Endothelial cell of umbilical vein (primary cell): ENCODE data around the gene KDM3B. TPM values are rescaled to one million over a fixed set of nuclear protein-coding genes. Genes with fewer than 3 reads are reported as not detected.

Source experiments
- BruUV-seq: library from RNA; stranded (reverse); fragments of 400-500 nt; replicated peaks from 2 replicates; lab custom pipeline; 2021; lab: Mats Ljungman, UMichigan
- CTCF ChIA-PET: fragments of 300-600, 350-600 bp; sonication (Branson Sonifier 250); formaldehyde crosslinking; loops from one replicate; lab custom pipeline; 2021; ENCODE audit warnings: antibody characterized with exemption, inconsistent platforms; lab: Charles Lee
- POLR2A ChIA-PET: fragments of 300-600, 350-600 bp; sonication (Branson Sonifier 250); formaldehyde crosslinking; loops from one replicate; lab custom pipeline; 2021; ENCODE audit warnings: antibody characterized with exemption, inconsistent platforms; lab: Charles Lee
- DNase-seq: peaks from one replicate; pipeline ENCODE4 v3.0.0-alpha.2; 2011; ENCODE audit warnings: low read depth, low spot score
- FAIRE-seq: peaks from 2 replicates; lab custom pipeline; 2011; peaks lifted over from hg19 to GRCh38; lab: Jason Lieb, UNC
- H2AFZ ChIP-seq: 2 replicates; pipeline ENCODE4 v1.6.0; 2012; ENCODE audit warnings: low read depth, low read length, control low read depth, inconsistent platforms
- H3K27ac ChIP-seq: 2 replicates; pipeline ENCODE4 v1.5.1; 2011; ENCODE audit warnings: low read depth, mild to moderate bottlenecking, control low read depth, low read length, moderate library complexity; ENCODE audit not compliant: insufficient read depth
- H3K27me3 ChIP-seq, 2 experiments: 2 replicates each; pipeline versions ENCODE4 v1.6.0 to v1.6.1; 2011; ENCODE audit warnings: low read length in 2 of 2, mixed read lengths in 1 of 2; ENCODE audit not compliant: control insufficient read depth in 2 of 2, insufficient read depth in 2 of 2
- H3K36me3 ChIP-seq, 2 experiments: 2 replicates in 1 of 2; 3 replicates in 1 of 2; pipeline ENCODE4 v1.5.1; 2011; ENCODE audit warnings: low read length in 2 of 2, mild to moderate bottlenecking in 1 of 2, moderate library complexity in 1 of 2; ENCODE audit not compliant: control insufficient read depth in 2 of 2, insufficient read depth in 2 of 2; ENCODE audit errors: extremely low read depth in 1 of 2
- H3K4me1 ChIP-seq: 3 replicates; pipeline ENCODE4 v1.5.1; 2011; ENCODE audit warnings: mild to moderate bottlenecking, low read length; ENCODE audit not compliant: control insufficient read depth, insufficient read depth; ENCODE audit errors: extremely low read depth
- H3K4me2 ChIP-seq: 2 replicates; pipeline ENCODE4 v1.6.1; 2011; ENCODE audit warnings: low read length, control low read depth, mixed read lengths; ENCODE audit not compliant: insufficient read depth
- H3K4me3 ChIP-seq, 3 experiments: fragments of 200-600 bp in 1 of 3; sonication (generic), shearing (Covaris generic) in 1 of 3; replicated peaks in 1 of 3; 2 replicates each; pipeline ENCODE4 v1.5.1; 2011 to 2016; ENCODE audit warnings: control low read depth in 3 of 3, low read length in 3 of 3, mild to moderate bottlenecking in 2 of 3, inconsistent platforms in 1 of 3, low read depth in 1 of 3, moderate library complexity in 1 of 3; ENCODE audit not compliant: insufficient read depth in 1 of 3
- H3K79me2 ChIP-seq: 2 replicates; pipeline ENCODE4 v1.6.0; 2012; ENCODE audit warnings: low read length, inconsistent platforms; ENCODE audit not compliant: control insufficient read depth, insufficient read depth
- H3K9ac ChIP-seq: replicated peaks from 2 replicates; pipeline ENCODE3; 2011; ENCODE audit warnings: low read length, control low read depth; ENCODE audit not compliant: insufficient read depth; ENCODE audit errors: extremely low read depth
- H3K9me1 ChIP-seq: replicated peaks from 3 replicates; pipeline ENCODE4 v1.6.0; 2011; ENCODE audit warnings: mild to moderate bottlenecking, low read length; ENCODE audit not compliant: control insufficient read depth, insufficient read depth; ENCODE audit errors: extremely low read depth
- H3K9me3 ChIP-seq: replicated peaks from 2 replicates; pipeline ENCODE4 v1.5.1; 2012; ENCODE audit warnings: low read length, inconsistent platforms; ENCODE audit not compliant: control insufficient read depth, insufficient read depth
- H4K20me1 ChIP-seq: replicated peaks from 2 replicates; pipeline ENCODE3; 2011; ENCODE audit warnings: mild to moderate bottlenecking, low read length; ENCODE audit not compliant: control insufficient read depth, insufficient read depth; ENCODE audit errors: extremely low read depth
- EZH2 ChIP-seq: IDR thresholded peaks from 2 replicates; pipeline ENCODE4 v1.6.1; 2012; ENCODE audit warnings: borderline replicate concordance, low read depth, mild to moderate bottlenecking, moderate library complexity, low read length, inconsistent platforms; ENCODE audit not compliant: severe bottlenecking
- FOS ChIP-seq: IDR thresholded peaks from 2 replicates; pipeline ENCODE4 v1.6.1; 2011; ENCODE audit warnings: mild to moderate bottlenecking, low read length, moderate library complexity, borderline replicate concordance; ENCODE audit not compliant: insufficient read depth
- GATA2 ChIP-seq: IDR thresholded peaks from 2 replicates; pipeline ENCODE4 v1.7.0; 2011; ENCODE audit warnings: low read depth, mild to moderate bottlenecking, moderate library complexity, mixed read lengths, low read length; ENCODE audit not compliant: insufficient read length, insufficient read depth
- JUN ChIP-seq: IDR thresholded peaks from 2 replicates; pipeline ENCODE4 v1.6.1; 2011; ENCODE audit warnings: borderline replicate concordance, low read depth; ENCODE audit not compliant: insufficient read length, insufficient read depth
- MYC ChIP-seq: IDR thresholded peaks from one replicate; pipeline ENCODE4 v1.6.1; 2011; ENCODE audit warnings: mild to moderate bottlenecking, low read depth, low read length
- POLR2A ChIP-seq: IDR thresholded peaks from 2 replicates; pipeline ENCODE4 v1.6.1; 2012; ENCODE audit warnings: low read depth, mild to moderate bottlenecking, control low read depth, low read length
- POLR2AphosphoS5 ChIP-seq: IDR thresholded peaks from 2 replicates; pipeline ENCODE4 v1.6.1; 2012; ENCODE audit warnings: low read depth, mild to moderate bottlenecking, control low read depth, low read length, moderate library complexity; ENCODE audit not compliant: insufficient read depth
- dilution Hi-C: fragments of 300-500 bp; cut with MboI; formaldehyde crosslinking; loops from one replicate; pipeline ENCODE4 v1.15.0; 2019; ENCODE audit warnings: low sequenced_read_pairs; ENCODE audit not compliant: extremely low pct_ligation_motif_present
- intact Hi-C: fragments of 100-400 bp; cut with micrococcal nuclease; formaldehyde crosslinking; loops from one replicate; pipeline ENCODE4 v1.10.0; 2022
- polyA plus RNA-seq, 4 experiments: library from polyadenylated mRNA; depleted of rRNA in 3 of 4; stranded (reverse) in 3 of 4; unstranded in 1 of 4; fragments of >200 nt; gene quantifications; 2 replicates each; pipeline versions ENCODE4 v1.2.1 to v1.2.3, GENCODE V29; 2011 to 2012; ENCODE audit warnings: missing spikeins in 1 of 4
- total RNA-seq: library from RNA; stranded (reverse); gene quantifications from 2 replicates; pipeline ENCODE4 v1.2.3, GENCODE V29; 2021
- TF ChIP-seq, protein P1 (sequence below): IDR thresholded peaks from 2 replicates; pipeline ENCODE4 v1.6.1; 2011; ENCODE audit not compliant: insufficient read depth, insufficient read length
- TF ChIP-seq, protein P2 (sequence below), 2 donors: IDR thresholded peaks; 1 replicate in 1 of 2; 2 replicates in 1 of 2; pipeline ENCODE4 v1.5.1; 2011; ENCODE audit warnings: low read length in 2 of 2, mild to moderate bottlenecking in 2 of 2, moderate library complexity in 2 of 2, control low read depth in 1 of 2, inconsistent platforms in 1 of 2, low read depth in 1 of 2; ENCODE audit not compliant: insufficient read depth in 1 of 2; ENCODE audit errors: extremely low read depth in 1 of 2

Gene KDM3B
- total and polyA plus RNA-seq, 2 donors (not counting 3 experiments of a cell fraction or from before 2014, with no cell fraction given): 19.0 to 55.7 TPM

DNA sequence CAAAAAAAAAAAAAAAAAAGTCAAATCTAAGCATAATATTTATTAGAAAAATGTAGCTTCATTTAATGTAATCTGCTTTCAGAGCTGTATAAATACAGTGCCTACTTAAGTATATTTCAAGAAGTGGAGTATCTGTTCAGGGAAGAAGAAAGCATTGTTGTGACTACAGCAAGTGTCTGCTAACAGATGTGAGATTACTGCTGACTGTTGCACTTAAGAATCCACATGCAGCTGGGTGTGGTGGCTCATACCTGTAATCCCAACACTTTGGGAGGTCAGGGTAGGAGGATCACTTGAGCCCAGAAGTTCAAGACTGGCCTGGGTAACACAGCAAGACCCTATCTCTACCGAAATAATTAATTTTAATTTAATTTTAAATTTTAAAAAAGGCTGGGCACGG, 19.0 kb downstream of the KDM3B start:
- H3K36me3 ChIP-seq: peaks cover 0 to 3% of the 10 kb centered on the region in 2 experiments
- no TSS peak for BruUV-seq
- no peaks in the 10 kb centered on the region for H3K9me1 ChIP-seq
- H3K27me3 ChIP-seq: no peaks in the 10 kb centered on the region
- DNase-seq (no peak), FAIRE-seq (no peak)
- intact Hi-C loops (no loop called here), dilution Hi-C loops (no loop called here)
- H2AFZ ChIP-seq: no peak overlapping the region
- POLR2A ChIA-PET: interaction anchor here (1.7 kb wide), 1 partner anchor 33 kb away, joined by 8 read pairs; the partner anchor contains the start of gene FAM53C
- H4K20me1 ChIP-seq: peaks cover 3% of the 10 kb centered on the region
- H3K79me2 ChIP-seq: peaks cover 45% of the 10 kb centered on the region
- H3K4me2 ChIP-seq: no peak overlapping the region
- no peaks in the 10 kb centered on the region for H3K9me3 ChIP-seq
- no peak overlapping the region for H3K4me3 ChIP-seq
- H3K4me1 ChIP-seq: peaks cover 20% of the 10 kb centered on the region
- H3K9ac ChIP-seq: no peak overlapping the region
- no peak overlapping the region for H3K27ac ChIP-seq
- CTCF ChIA-PET: interaction anchor here (6.6 kb wide), 1 partner anchor 18 kb away, joined by 71 read pairs; the partner anchor contains the start of gene KDM3B
- TF ChIP-seq POLR2A (no peak), EZH2 (no peak)

DNA sequence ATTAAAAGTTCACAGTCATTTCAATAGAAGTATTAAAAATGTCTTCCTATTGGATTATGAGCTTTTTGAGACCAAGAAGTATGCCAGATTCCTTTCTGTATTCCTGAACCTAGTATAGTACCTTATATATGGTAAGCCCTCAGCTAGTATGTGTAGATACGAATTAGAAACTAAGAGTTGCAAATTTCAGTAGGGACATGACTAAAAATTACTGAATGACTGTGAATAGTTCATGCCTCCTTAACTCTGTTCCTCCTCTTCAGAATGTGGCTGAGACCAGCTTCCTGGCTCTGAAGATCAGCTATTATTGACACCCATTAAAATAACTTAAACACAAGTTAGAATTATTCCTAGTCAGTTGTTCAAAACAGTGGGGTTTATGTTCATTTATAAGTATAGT, 19.7 kb downstream of the KDM3B start:
- H3K9me1 ChIP-seq: no peaks in the 10 kb centered on the region
- H3K79me2 ChIP-seq: peaks cover 39% of the 10 kb centered on the region
- no peak overlapping the region for H3K9ac ChIP-seq
- H3K27ac ChIP-seq: no peak overlapping the region
- H3K36me3 ChIP-seq: peaks cover 0 to 3% of the 10 kb centered on the region in 2 experiments
- peaks cover 3% of the 10 kb centered on the region for H4K20me1 ChIP-seq
- H3K27me3 ChIP-seq: no peaks in the 10 kb centered on the region
- dilution Hi-C loops: no loop called here
- DNase-seq (no peak), FAIRE-seq (no peak)
- H3K9me3 ChIP-seq: no peaks in the 10 kb centered on the region
- no peak for TF ChIP-seq FOS
- TF ChIP-seq JUN: no peak
- TF ChIP-seq, protein P1, sequence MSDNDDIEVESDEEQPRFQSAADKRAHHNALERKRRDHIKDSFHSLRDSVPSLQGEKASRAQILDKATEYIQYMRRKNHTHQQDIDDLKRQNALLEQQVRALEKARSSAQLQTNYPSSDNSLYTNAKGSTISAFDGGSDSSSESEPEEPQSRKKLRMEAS: no peak
- no peak for TF ChIP-seq EZH2
- TF ChIP-seq MYC: no peak
- TF ChIP-seq POLR2A: no peak
- TF ChIP-seq GATA2: no peak
- TF ChIP-seq, protein P2, sequence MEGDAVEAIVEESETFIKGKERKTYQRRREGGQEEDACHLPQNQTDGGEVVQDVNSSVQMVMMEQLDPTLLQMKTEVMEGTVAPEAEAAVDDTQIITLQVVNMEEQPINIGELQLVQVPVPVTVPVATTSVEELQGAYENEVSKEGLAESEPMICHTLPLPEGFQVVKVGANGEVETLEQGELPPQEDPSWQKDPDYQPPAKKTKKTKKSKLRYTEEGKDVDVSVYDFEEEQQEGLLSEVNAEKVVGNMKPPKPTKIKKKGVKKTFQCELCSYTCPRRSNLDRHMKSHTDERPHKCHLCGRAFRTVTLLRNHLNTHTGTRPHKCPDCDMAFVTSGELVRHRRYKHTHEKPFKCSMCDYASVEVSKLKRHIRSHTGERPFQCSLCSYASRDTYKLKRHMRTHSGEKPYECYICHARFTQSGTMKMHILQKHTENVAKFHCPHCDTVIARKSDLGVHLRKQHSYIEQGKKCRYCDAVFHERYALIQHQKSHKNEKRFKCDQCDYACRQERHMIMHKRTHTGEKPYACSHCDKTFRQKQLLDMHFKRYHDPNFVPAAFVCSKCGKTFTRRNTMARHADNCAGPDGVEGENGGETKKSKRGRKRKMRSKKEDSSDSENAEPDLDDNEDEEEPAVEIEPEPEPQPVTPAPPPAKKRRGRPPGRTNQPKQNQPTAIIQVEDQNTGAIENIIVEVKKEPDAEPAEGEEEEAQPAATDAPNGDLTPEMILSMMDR (IDR thresholded peaks at IDR 0.05; ENCODE audit: extremely low read depth in 1 of 2, insufficient read depth in 1 of 2, low read depth in 1 of 2, low read length in 2 of 2): no peak
- no peak for TF ChIP-seq POLR2AphosphoS5
- no peak overlapping the region for H2AFZ ChIP-seq
- ChIA-PET CTCF (interaction anchor here (6.6 kb wide), 1 partner anchor 19 kb away, joined by 71 read pairs; the partner anchor contains the start of gene KDM3B), POLR2A (no interaction called here)
- no TSS peak for BruUV-seq
- no peak overlapping the region for H3K4me2 ChIP-seq
- no peak overlapping the region for H3K4me3 ChIP-seq
- H3K4me1 ChIP-seq: peaks cover 20% of the 10 kb centered on the region
- intact Hi-C loops: no loop called here
